Measurements from ENCODE around the gene ABCA12.

The ABCA12 gene

DNA sequence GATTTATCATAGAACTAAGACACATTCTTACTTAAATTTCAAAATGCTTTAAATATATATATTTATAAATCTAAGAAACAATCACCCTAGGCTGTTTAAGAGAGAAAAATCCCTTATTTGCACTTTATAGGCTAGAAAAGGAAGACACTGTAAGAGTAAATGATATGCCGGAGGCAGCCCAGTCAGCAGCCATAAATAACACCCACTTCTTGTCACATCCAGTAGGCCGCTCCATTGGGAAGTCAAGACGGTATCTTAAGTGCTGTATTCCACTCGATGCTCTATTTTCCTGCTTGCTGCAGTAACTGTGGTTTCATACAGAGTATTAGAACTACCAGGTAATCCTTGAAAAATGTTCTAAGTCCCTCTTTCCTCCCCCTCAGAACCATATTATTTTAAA lies 57.9 kb downstream of the ABCA12 start:
- TF ChIP-seq, protein P1, sequence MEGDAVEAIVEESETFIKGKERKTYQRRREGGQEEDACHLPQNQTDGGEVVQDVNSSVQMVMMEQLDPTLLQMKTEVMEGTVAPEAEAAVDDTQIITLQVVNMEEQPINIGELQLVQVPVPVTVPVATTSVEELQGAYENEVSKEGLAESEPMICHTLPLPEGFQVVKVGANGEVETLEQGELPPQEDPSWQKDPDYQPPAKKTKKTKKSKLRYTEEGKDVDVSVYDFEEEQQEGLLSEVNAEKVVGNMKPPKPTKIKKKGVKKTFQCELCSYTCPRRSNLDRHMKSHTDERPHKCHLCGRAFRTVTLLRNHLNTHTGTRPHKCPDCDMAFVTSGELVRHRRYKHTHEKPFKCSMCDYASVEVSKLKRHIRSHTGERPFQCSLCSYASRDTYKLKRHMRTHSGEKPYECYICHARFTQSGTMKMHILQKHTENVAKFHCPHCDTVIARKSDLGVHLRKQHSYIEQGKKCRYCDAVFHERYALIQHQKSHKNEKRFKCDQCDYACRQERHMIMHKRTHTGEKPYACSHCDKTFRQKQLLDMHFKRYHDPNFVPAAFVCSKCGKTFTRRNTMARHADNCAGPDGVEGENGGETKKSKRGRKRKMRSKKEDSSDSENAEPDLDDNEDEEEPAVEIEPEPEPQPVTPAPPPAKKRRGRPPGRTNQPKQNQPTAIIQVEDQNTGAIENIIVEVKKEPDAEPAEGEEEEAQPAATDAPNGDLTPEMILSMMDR (IDR thresholded peaks at IDR 0.05), result no peak

DNA sequence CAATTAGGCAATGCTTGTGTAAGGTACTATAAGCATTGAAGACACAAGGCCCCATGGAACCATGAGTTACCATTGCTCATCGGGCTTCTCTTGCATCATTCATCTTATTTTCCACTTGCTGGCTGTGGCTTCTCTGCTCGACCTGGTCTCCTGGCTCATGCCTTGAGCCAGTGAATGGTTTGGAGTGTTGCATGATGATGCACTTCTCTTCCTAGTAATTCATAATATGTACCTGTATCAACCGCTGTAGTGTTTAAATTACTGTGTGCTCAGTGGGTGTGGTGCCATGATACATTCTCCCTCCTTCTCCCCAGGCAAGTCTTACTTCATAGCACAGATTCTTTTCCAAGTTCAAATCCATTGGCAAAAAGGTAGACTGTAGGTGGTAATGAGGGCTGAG lies 66.8 kb downstream of the ABCA12 start:
- TF ChIP-seq, protein P1 (IDR thresholded peaks at IDR 0.05), result no peak

DNA sequence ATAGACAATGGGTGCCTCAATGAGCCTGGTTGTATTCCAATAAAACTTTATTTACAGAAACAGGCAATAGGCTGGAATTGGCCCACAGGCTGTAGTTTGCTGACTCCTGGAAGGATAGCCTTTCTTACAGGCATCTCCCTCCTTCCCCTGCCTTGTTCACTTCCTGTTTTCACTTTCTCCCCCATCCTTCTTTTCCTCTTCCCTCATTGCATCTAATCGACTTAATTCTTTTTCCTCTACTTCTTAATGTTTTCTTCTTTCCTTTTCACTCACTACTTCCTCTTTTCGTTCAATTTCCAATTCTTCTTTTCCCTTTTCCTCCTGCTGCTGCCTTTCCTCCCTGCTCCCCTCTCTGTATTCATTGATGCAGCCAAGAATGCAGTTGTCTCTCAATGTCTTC lies 70.0 kb downstream of the ABCA12 start:
- TF ChIP-seq, protein P1 (IDR thresholded peaks at IDR 0.05), result no peak

DNA sequence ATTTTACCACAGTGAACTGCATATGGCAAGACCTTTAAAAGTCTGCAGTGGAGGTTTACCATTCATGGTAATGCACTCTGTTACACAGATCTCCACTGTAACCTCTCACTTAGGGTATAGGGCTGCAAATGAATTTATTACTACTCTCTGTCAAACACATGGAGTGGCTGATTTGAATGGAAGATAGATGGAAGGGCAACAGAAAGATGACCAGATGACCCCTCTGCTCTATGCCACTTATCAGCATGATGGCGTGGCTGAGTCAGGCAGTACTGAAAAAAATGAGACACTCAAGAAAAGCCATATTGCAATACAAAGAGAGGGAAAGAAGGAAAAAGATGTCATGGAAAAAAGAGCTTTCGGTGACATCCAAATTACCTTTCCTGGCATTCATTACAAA lies 72.3 kb downstream of the ABCA12 start:
- TF ChIP-seq, protein P1 (IDR thresholded peaks at IDR 0.05), result no peak

DNA sequence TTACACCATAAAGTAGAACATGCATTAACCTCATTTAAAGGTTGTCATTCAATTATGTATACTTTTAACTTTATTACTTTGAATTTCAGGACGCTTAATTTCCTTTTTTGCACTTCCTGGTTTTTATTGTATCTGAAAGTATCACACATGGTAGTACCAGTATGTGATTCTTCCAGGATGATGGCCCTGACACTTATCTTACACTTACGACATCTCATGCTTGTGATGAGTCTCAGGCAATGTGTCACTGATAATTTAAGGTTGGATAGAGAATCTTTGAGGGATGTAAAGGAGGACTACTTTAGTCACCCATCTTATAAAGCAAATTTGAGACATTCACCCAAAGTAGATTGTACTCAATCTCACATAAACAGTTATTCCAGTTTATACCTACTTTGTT lies 74.9 kb downstream of the ABCA12 start:
- TF ChIP-seq, protein P1 (IDR thresholded peaks at IDR 0.05), result no peak

DNA sequence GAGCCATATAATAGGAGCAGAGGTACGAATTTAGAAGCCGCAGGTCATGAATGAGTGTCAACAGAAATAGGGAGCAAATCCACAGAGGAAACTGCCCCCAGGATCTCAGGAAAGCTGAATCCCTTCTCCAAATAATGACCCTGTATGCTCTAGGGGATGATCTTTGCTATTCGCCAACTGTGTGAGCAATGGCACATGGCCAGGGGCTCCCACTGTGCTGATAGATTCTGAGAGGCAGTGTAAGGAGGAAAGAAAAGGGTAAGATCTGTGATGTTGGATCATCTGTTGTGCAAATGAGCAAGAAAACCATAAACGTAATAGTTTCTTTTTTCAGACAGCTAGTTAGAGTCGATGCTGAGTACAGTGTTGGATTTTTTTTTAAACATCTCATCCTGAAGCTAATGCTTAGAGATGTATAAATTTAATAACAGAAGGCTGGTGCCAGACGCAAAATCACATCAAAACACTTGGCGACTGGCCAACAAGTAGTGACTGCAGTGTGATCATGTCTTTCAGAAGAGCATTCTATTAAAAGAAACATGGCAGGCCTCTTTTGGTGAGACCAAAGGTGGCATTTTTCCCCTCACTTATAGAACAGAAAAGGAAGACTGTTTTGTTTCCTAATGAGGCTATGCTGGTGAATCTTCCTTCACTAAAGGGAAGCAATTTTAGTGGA lies 77.4 kb downstream of the ABCA12 start:
- TF ChIP-seq, protein P1 (IDR thresholded peaks at IDR 0.05), result no peak

DNA sequence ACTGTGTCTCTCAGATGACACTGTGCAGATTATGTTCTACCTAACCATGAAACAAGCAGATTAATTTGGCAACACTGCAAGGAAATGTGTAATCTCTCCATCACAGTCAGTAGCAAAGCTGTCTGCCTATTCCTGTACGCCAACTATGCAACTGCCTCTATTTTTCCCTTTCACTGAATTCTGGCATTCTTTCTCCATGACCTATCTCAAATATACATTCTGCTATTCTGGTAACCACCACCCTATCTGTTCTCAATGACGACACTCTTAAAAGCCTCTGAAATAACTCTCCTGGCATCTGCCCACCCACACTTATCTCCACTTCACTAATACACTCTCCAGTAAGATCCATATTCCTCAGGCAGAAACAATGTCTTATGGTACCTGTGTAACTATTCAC lies 78.7 kb downstream of the ABCA12 start:
- TF ChIP-seq, protein P1 (IDR thresholded peaks at IDR 0.05), result no peak

DNA sequence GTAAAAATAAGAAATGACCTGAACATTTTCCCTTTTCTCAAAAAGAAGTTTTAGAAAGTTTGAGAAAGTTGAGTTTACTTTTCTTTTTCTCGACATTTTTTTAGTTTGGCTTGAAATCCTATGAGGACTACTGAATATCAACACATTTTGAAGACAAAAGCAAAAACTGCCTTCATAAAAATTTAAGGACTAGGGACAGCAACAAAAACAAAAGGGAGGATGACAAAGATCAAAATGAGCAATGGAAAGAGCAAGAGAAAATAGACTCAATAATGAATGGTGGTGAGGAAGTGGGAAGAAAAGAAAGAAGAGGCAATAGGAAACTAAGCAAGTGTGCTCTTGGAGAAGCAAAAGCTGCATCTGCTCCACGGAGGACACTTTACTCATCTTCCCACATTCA lies 82.5 kb downstream of the ABCA12 start:
- TF ChIP-seq, protein P1 (IDR thresholded peaks at IDR 0.05), result no peak
